Inferior parietal cortex (tissue), 1 donor: ENCODE data around the gene TMEM273.

ENCODE experiments used
- DNase-seq: peaks from one replicate; pipeline ENCODE4 v3.0.0-alpha.2; 2016; ENCODE audit errors: extremely low spot score

Gene TMEM273

GRCh38 chr10:49116509-49117375 lies 71.4 kb downstream of the TMEM273 start:
- no peak for DNase-seq

GRCh38 chr10:49115796-49116508 lies 72.2 kb downstream of the TMEM273 start:
- no peak for DNase-seq

GRCh38 chr10:49115015-49115795 lies 73.0 kb downstream of the TMEM273 start, which contains the start of gene VSTM4:
TSS of gene VSTM4 (minus strand) at chr10:49115522. CDS start at chr10:49115485, 37 bp downstream.
- DNase-seq = no peak

GRCh38 chr10:49114718-49115014 lies 73.5 kb downstream of the TMEM273 start:
- DNase-seq = no peak

- no peak for DNase-seq
Measured at GRCh38 chr10:49113741-49114141, 74.5 kb downstream of the TMEM273 start.

GRCh38 chr10:49112851-49113250 lies 75.3 kb downstream of the TMEM273 start:
- DNase-seq = no peak

- no peak for DNase-seq
Measured at GRCh38 chr10:49112098-49112497, 76.1 kb downstream of the TMEM273 start.

- DNase-seq = no peak
Measured at GRCh38 chr10:49111320-49111698, 76.9 kb downstream of the TMEM273 start.

- DNase-seq = no peak
Measured at GRCh38 chr10:49110684-49111319, 77.4 kb downstream of the TMEM273 start.

GRCh38 chr10:49109669-49110340 lies 78.4 kb downstream of the TMEM273 start:
- no peak for DNase-seq

- no peak for DNase-seq
Measured at GRCh38 chr10:49108656-49109055, 79.5 kb downstream of the TMEM273 start.

GRCh38 chr10:49107887-49108267 lies 80.3 kb downstream of the TMEM273 start:
- DNase-seq = no peak

GRCh38 chr10:49107111-49107886 lies 80.9 kb downstream of the TMEM273 start:
- DNase-seq = no peak

- DNase-seq = no peak
Measured at GRCh38 chr10:49106451-49106850, 81.7 kb downstream of the TMEM273 start.

- DNase-seq = no peak
Measured at GRCh38 chr10:49105076-49105475, 83.1 kb downstream of the TMEM273 start.
